NT2/D1 (cell line): ENCODE results near the gene MAML3.

Experiments used
- SUZ12 ChIP-seq: IDR thresholded peaks from 2 replicates; pipeline ENCODE4 v1.6.1; 2011; ENCODE audit not compliant: insufficient read length, insufficient read depth; ENCODE audit errors: extremely low read depth
- YY1 ChIP-seq: IDR thresholded peaks from 2 replicates; pipeline ENCODE4 v1.6.1; 2011; ENCODE audit not compliant: insufficient read length, insufficient read depth
- ZNF274 ChIP-seq: IDR thresholded peaks from 2 replicates; pipeline ENCODE4 v1.6.1; 2011; ENCODE audit warnings: mild to moderate bottlenecking, low read depth, low read length

DNA sequence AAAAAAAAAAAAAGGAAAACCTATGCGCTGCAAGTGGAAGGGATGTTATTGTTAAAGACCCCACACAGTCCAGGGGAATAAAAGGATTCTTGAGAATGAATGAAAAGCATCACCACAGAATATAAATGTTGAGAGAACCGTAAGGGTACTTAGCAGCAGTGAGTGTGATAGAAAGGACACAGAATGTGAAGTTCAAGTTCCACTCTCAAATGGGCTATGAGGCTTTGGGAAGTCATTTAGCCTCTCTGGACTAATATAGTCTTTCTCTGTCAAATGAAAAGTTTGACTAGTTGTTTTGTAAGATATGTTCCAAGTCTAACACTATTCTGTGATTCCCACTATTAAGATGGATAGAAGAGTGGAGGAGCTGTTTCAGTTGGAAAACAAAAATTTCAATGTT is 35.8 kb upstream of the MAML3 start:
- no peak for TF ChIP-seq ZNF274
- TF ChIP-seq SUZ12 = no peak
- no peak for TF ChIP-seq YY1
